Transverse colon (tissue), 4 donors: ENCODE results near the gene EZH1. TPM values are rescaled to one million over a fixed set of nuclear protein-coding genes. Genes with fewer than 3 reads are reported as not detected.
A peak's percentile ranks its signal among the peaks of the same experiment; 100 is the strongest.

Source experiments
- DNase-seq: peaks from one replicate; pipeline ENCODE4 v3.0.0-alpha.2; 2019
- H3K27ac ChIP-seq, 4 donors: fragments of 200-600 bp; sonication (generic); 2 replicates each; pipeline ENCODE4 v1.5.1; 2016 to 2018; ENCODE audit warnings: inconsistent platforms in 4 of 4
- H3K27me3 ChIP-seq: fragments of 200-600 bp; sonication (generic); 2 replicates; pipeline ENCODE4 v1.5.1; 2017; ENCODE audit warnings: inconsistent platforms
- H3K36me3 ChIP-seq, 4 donors: fragments of 200-600 bp; sonication (generic); 2 replicates each; pipeline ENCODE4 v1.5.1; 2017 to 2019; ENCODE audit warnings: inconsistent platforms in 4 of 4
- H3K4me1 ChIP-seq, 4 donors: fragments of 200-600 bp; sonication (generic); 2 replicates each; pipeline ENCODE4 v1.5.1; 2017 to 2020; ENCODE audit warnings: inconsistent platforms in 4 of 4
- H3K4me3 ChIP-seq, 4 donors: fragments of 200-600 bp; sonication (generic); 1 replicate in 1 of 4; 2 replicates in 3 of 4; pipeline versions ENCODE4 v1.5.1 to v1.6.1; 2017 to 2019; ENCODE audit warnings: inconsistent platforms in 4 of 4
- H3K9me3 ChIP-seq, 2 donors: fragments of 200-600 bp; sonication (generic); 2 replicates each; pipeline ENCODE4 v1.5.1; 2017 to 2019; ENCODE audit warnings: inconsistent platforms in 2 of 2
- CTCF ChIP-seq, 5 experiments: fragments of 200-600 bp in 3 of 5; fragments of 450-650 bp in 2 of 5; sonication (generic) in 3 of 5; IDR thresholded peaks; 1 replicate in 2 of 5; 2 replicates in 3 of 5; pipeline ENCODE4 v1.5.1; 2016 to 2017; ENCODE audit warnings: antibody characterized with exemption in 5 of 5, inconsistent platforms in 3 of 5, mild to moderate bottlenecking in 2 of 5, moderate library complexity in 1 of 5
- EP300 ChIP-seq: sonication (generic); formaldehyde crosslinking; IDR thresholded peaks from one replicate; pipeline ENCODE4 v1.6.1; 2017; ENCODE audit warnings: antibody characterized with exemption, low read depth
- POLR2A ChIP-seq: fragments of 450-650 bp; IDR thresholded peaks from one replicate; pipeline ENCODE4 v1.6.1; 2016; ENCODE audit warnings: antibody characterized with exemption, mild to moderate bottlenecking, moderate library complexity
- POLR2AphosphoS5 ChIP-seq, 3 donors: sonication (generic); formaldehyde crosslinking; IDR thresholded peaks; one replicate each; pipeline ENCODE4 v1.6.1; 2016; ENCODE audit warnings: antibody characterized with exemption in 3 of 3
- WGBS, 2 donors: methylation state at CpG; one replicate each; pipeline ENCODE4 v1.1.5; 2018; ENCODE audit warnings: low coverage in 1 of 2; 5-methylcytosine and 5-hydroxymethylcytosine counted together
- in situ Hi-C, 4 donors: fragments of 200-750 bp; cut with MboI; loops; one replicate each; pipeline versions ENCODE4 v1.15.0 to v1.15.1; 2017; ENCODE audit warnings: low sequenced_read_pairs in 3 of 4, low pct_ligation_motif_present in 1 of 4, low pct_unique_long_range_greater_than_20kb in 1 of 4
- intact Hi-C: fragments of 100-400 bp; cut with DNase I; formaldehyde crosslinking; loops from one replicate; pipeline ENCODE4 v1.15.1; 2023; ENCODE audit warnings: low total_unique reads
- total RNA-seq, 4 donors: library from RNA; depleted of rRNA; stranded (reverse); fragments of >200 nt; gene quantifications; one replicate each; pipeline ENCODE4 v1.1.0, GENCODE V29; 2016

The EZH1 gene
- total RNA-seq, 4 donors from 2014 or later = 30.4 to 159 (median 43.4) TPM

DNA sequence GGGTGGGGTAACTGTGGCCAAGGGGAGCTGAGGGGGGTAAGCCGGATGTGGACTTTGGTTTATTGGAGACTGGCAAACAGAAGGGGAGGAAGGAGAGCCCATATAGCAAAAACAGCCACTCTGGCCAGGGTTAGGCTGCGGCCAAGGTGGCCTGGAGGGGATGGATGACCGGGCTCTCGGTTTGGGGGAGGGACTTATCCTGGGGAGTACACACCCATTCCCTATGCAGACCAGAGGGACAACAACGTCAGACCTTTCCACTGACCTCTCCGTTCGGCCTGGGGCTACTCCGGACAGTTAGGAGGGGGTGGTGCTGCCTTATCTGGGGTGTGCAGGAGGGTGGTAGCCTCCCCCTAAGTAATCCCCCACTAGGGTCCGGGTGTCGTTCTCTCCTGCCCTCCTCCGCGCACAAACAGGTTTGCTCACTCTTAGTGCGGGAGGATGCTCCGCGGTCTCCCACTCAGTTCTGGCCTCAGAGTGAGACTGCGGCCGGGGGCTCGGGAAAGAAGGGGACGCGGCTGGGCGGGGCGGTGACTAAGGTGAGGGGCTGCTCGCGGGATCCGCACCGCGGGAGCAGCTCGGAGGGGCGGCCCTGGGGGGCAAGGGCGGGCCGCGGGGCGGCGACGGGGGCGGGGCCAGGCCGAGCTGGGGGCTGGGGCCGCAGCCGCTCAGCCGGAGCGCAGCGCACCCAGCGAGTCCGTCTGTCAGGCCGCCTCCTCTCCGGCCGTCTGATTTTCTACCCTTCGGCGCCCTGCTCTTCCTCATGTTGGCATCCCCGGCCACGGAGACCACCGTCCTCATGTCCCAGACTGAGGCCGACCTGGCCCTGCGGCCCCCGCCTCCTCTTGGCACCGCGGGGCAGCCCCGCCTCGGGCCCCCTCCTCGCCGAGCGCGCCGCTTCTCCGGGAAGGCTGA lies 35.4 kb upstream of the EZH1 start, which contains the start of gene WNK4:
WNK4 (plus strand) TSS at position 675 of the 915 bp plus-strand sequence; CDS start at position 764, 89 bp downstream.
- Histone ChIP-seq H3K4me3 (peak within 1 kb of the TSS; percentile 31 to 69 (median 50)), H3K36me3 (peaks cover 0 to 27% (median 11%) of the 10 kb centered on the region in 4 donors), H3K27ac (peak within 1 kb of the TSS; percentile 78 to 87 (median 84)), H3K4me1 (peaks cover 0 to 48% (median 31%) of the 10 kb centered on the region in 4 donors), H3K27me3 (peaks cover 47% of the 10 kb centered on the region), H3K9me3 (no peaks in the 10 kb centered on the region)
- in situ Hi-C loops = no loop called here
- intact Hi-C loops = no loop called here
- peak; percentile 77 for DNase-seq
- TF ChIP-seq EP300 = peak; percentile 36
- no peak for TF ChIP-seq CTCF (IDR thresholded peaks at IDR 0.05)
- TF ChIP-seq POLR2AphosphoS5 (IDR thresholded peaks at IDR 0.05) = peak in 2 of 3 donors; percentile 65 to 67
- TF ChIP-seq POLR2A = peak; percentile 75
- WGBS, 2 donors = 16% methylated on average over 15 of the region's 65 CpGs; no CpG with 5 or more reads in 1 of the 2 donors

GRCh38 chr17:42779304-42779935 lies 34.6 kb upstream of the EZH1 start:
- peaks cover 0 to 27% (median 11%) of the 10 kb centered on the region in 4 donors for H3K36me3 ChIP-seq
- no peak for DNase-seq
- peaks cover 3 to 55% (median 32%) of the 10 kb centered on the region in 4 donors for H3K4me1 ChIP-seq
- H3K27ac ChIP-seq = peak overlapping the region; percentile 78 to 87 (median 84)
- H3K4me3 ChIP-seq = no peak overlapping the region
- in situ Hi-C loops = no loop called here
- no peak for TF ChIP-seq CTCF (IDR thresholded peaks at IDR 0.05)
- TF ChIP-seq POLR2AphosphoS5 (IDR thresholded peaks at IDR 0.05) = no peak
- TF ChIP-seq EP300 = no peak
- H3K9me3 ChIP-seq = no peaks in the 10 kb centered on the region
- WGBS, 2 donors = 56% methylated on average over 3 of the region's 3 CpGs; no CpG with 5 or more reads in 1 of the 2 donors
- intact Hi-C loops = no loop called here
- peaks cover 42% of the 10 kb centered on the region for H3K27me3 ChIP-seq

GRCh38 chr17:42778570-42778969 lies 33.7 kb upstream of the EZH1 start:
- H3K27ac ChIP-seq = peak overlapping the region; percentile 78 to 87 (median 84)
- 84% methylated on average over 5 of the region's 5 CpGs; no CpG with 5 or more reads in 1 of the 2 donors for WGBS, 2 donors

More at GRCh38 chr17:42778570-42778969, 33.7 kb upstream of the EZH1 start:
- intact Hi-C loops = no loop called here
- Histone ChIP-seq H3K36me3 (peaks cover 0 to 27% (median 11%) of the 10 kb centered on the region in 4 donors), H3K9me3 (no peaks in the 10 kb centered on the region), H3K4me3 (no peak overlapping the region), H3K27me3 (peaks cover 33% of the 10 kb centered on the region), H3K4me1 (peaks cover 3 to 59% (median 37%) of the 10 kb centered on the region in 4 donors)
- in situ Hi-C loops = no loop called here
- DNase-seq = no peak
- no peak for TF ChIP-seq CTCF (IDR thresholded peaks at IDR 0.05)
- no peak for TF ChIP-seq POLR2A
- no peak for TF ChIP-seq POLR2AphosphoS5 (IDR thresholded peaks at IDR 0.05)
- no peak for TF ChIP-seq EP300
